ENCODE data around the gene WDR1.

GRCh38 chr4:10025230-10025806 is 91.3 kb downstream of the WDR1 start:
- TF ChIP-seq EP300 (IDR thresholded peaks at IDR 0.05; ENCODE audit: borderline replicate concordance in 1 of 2, low read depth in 1 of 2, low read length in 1 of 2) (no peak), IRF3 (IDR thresholded peaks at IDR 0.05; ENCODE audit: low read depth, low read length) (no peak), CTCF (IDR thresholded peaks at IDR 0.05) (no peak), TAF1 (IDR thresholded peaks at IDR 0.05; ENCODE audit: borderline replicate concordance, low read depth, low read length) (no peak), FOXM1 (IDR thresholded peaks at IDR 0.05; ENCODE audit: low read depth) (no peak)

Measured in SK-N-SH (cell line).